H1 (cell line): ENCODE results near the gene TRPT1. TPM values are rescaled to one million over a fixed set of nuclear protein-coding genes. Genes with fewer than 3 reads are reported as not detected.

Source experiments
- CTCF ChIA-PET: fragments of 300-600 bp; sonication (Branson Sonifier 250); formaldehyde crosslinking; loops from one replicate; lab custom pipeline; 2021; ENCODE audit not compliant: partially characterized antibody; lab: Charles Lee
- POLR2A ChIA-PET: fragments of 300-600 bp; sonication (Branson Sonifier 250); formaldehyde crosslinking; loops from one replicate; lab custom pipeline; 2021; ENCODE audit warnings: inconsistent platforms; ENCODE audit not compliant: partially characterized antibody; lab: Charles Lee
- DNase-seq, 2 experiments: peaks; one replicate each; pipeline versions ENCODE4 v3.0.0 to v3.0.0-alpha.2; 2010 to 2022; ENCODE audit warnings: low spot score in 2 of 2, low read depth in 1 of 2, mixed read lengths in 1 of 2
- FAIRE-seq: peaks from 2 replicates; lab custom pipeline; 2011; peaks lifted over from hg19 to GRCh38; lab: Jason Lieb, UNC
- H2AFZ ChIP-seq: 2 replicates; pipeline ENCODE4 v1.8.1; 2012; ENCODE audit warnings: low read length, inconsistent platforms
- H2AK5ac ChIP-seq: 2 replicates; pipeline ENCODE4 v1.6.1; 2013; ENCODE audit warnings: low read depth, low read length
- H2BK120ac ChIP-seq: replicated peaks from 2 replicates; pipeline ENCODE3; 2013; ENCODE audit warnings: low read depth, low read length, inconsistent platforms
- H2BK12ac ChIP-seq: 2 replicates; pipeline ENCODE4 v1.6.1; 2013; ENCODE audit warnings: low read depth, low read length
- H2BK15ac ChIP-seq: 2 replicates; pipeline ENCODE4 v1.6.1; 2013; ENCODE audit warnings: low read length
- H2BK20ac ChIP-seq: 2 replicates; pipeline ENCODE4 v1.6.1; 2013; ENCODE audit warnings: low read length
- H2BK5ac ChIP-seq: 2 replicates; pipeline ENCODE4 v1.6.1; 2013; ENCODE audit warnings: low read depth, low read length
- H3K14ac ChIP-seq: 2 replicates; pipeline ENCODE4 v1.6.1; 2013; ENCODE audit warnings: inconsistent platforms; ENCODE audit not compliant: insufficient read length
- H3K18ac ChIP-seq: 2 replicates; pipeline ENCODE4 v1.6.1; 2013; ENCODE audit warnings: low read length; ENCODE audit errors: extremely low read depth
- H3K23ac ChIP-seq: 2 replicates; pipeline ENCODE4 v1.6.1; 2013; ENCODE audit warnings: inconsistent platforms; ENCODE audit not compliant: insufficient read length
- H3K23me2 ChIP-seq: 2 replicates; pipeline ENCODE4 v1.6.1; 2013; ENCODE audit warnings: low read depth, low read length
- H3K27ac ChIP-seq: 2 replicates; pipeline ENCODE4 v1.6.1; 2011; ENCODE audit warnings: low read depth, low read length, inconsistent platforms
- H3K27me3 ChIP-seq, 4 experiments: replicated peaks in 1 of 4; 1 replicate in 1 of 4; 2 replicates in 3 of 4; pipeline versions ENCODE4 v1.6.1 to v1.8.1; 2011 to 2013; ENCODE audit warnings: low read length in 3 of 4, mild to moderate bottlenecking in 3 of 4, inconsistent platforms in 2 of 4, mixed read lengths in 2 of 4, moderate library complexity in 1 of 4; ENCODE audit not compliant: control insufficient read depth in 3 of 4, insufficient read depth in 3 of 4; ENCODE audit errors: extremely low read depth in 1 of 4
- H3K36me3 ChIP-seq, 4 experiments: 2 replicates each; pipeline versions ENCODE4 v1.6.1 to v1.8.1; 2011 to 2013; ENCODE audit warnings: mild to moderate bottlenecking in 4 of 4, low read length in 3 of 4, moderate library complexity in 2 of 4, control low read depth in 1 of 4, inconsistent platforms in 1 of 4; ENCODE audit not compliant: insufficient read depth in 4 of 4, control insufficient read depth in 2 of 4
- H3K4ac ChIP-seq: replicated peaks from 2 replicates; pipeline ENCODE3; 2013; ENCODE audit warnings: low read length, low read depth, mixed read lengths, inconsistent platforms; ENCODE audit not compliant: insufficient read length
- H3K4me1 ChIP-seq, 4 experiments: replicated peaks in 1 of 4; 1 replicate in 1 of 4; 2 replicates in 3 of 4; pipeline versions ENCODE4 v1.6.1 to v1.8.1; 2011 to 2013; ENCODE audit warnings: low read length in 3 of 4, inconsistent platforms in 2 of 4, mixed read lengths in 1 of 4; ENCODE audit not compliant: insufficient read depth in 4 of 4, control insufficient read depth in 3 of 4
- H3K4me2 ChIP-seq, 2 experiments: 2 replicates each; pipeline versions ENCODE4 v1.6.1 to v1.8.1; 2011 to 2013; ENCODE audit warnings: low read depth in 2 of 2, low read length in 2 of 2, control low read depth in 1 of 2, inconsistent platforms in 1 of 2, mild to moderate bottlenecking in 1 of 2; ENCODE audit not compliant: insufficient read depth in 1 of 2
- H3K4me3 ChIP-seq, 4 experiments: fragments of 200-600, 300-600 bp in 1 of 4; sonication (generic), shearing (Covaris generic), sonication (Bioruptor Twin) in 1 of 4; 2 replicates each; pipeline versions ENCODE4 v1.5.1 to v1.8.1; 2011 to 2016; ENCODE audit warnings: low read length in 4 of 4, low read depth in 3 of 4, control low read depth in 2 of 4, inconsistent platforms in 2 of 4, mild to moderate bottlenecking in 2 of 4, mixed read lengths in 1 of 4, moderate library complexity in 1 of 4; ENCODE audit not compliant: insufficient read depth in 2 of 4; ENCODE audit errors: extremely low read depth in 1 of 4
- H3K56ac ChIP-seq: replicated peaks from 2 replicates; pipeline ENCODE3; 2013; ENCODE audit warnings: low read depth, mild to moderate bottlenecking, mixed read lengths, low read length, inconsistent platforms; ENCODE audit not compliant: insufficient read length
- H3K79me1 ChIP-seq: 2 replicates; pipeline ENCODE4 v1.6.1; 2013; ENCODE audit warnings: low read depth, low read length, control low read depth
- H3K79me2 ChIP-seq, 2 experiments: 2 replicates each; pipeline versions ENCODE4 v1.6.1 to v1.8.1; 2012 to 2013; ENCODE audit warnings: low read length in 2 of 2, mild to moderate bottlenecking in 2 of 2, inconsistent platforms in 1 of 2; ENCODE audit not compliant: insufficient read depth in 2 of 2, control insufficient read depth in 1 of 2
- H3K9ac ChIP-seq, 4 experiments: replicated peaks in 1 of 4; 1 replicate in 1 of 4; 2 replicates in 3 of 4; pipeline versions ENCODE4 v1.6.1 to v1.8.1; 2011 to 2013; ENCODE audit warnings: low read depth in 3 of 4, low read length in 3 of 4, control low read depth in 2 of 4, mild to moderate bottlenecking in 2 of 4, moderate library complexity in 2 of 4, inconsistent platforms in 1 of 4; ENCODE audit errors: extremely low read depth in 1 of 4
- H3K9me3 ChIP-seq, 2 experiments: 2 replicates each; pipeline versions ENCODE4 v1.6.1 to v1.8.1; 2012 to 2013; ENCODE audit warnings: mild to moderate bottlenecking in 2 of 2, moderate library complexity in 2 of 2, control low read depth in 1 of 2, inconsistent platforms in 1 of 2, low read depth in 1 of 2, low read length in 1 of 2, mixed read lengths in 1 of 2; ENCODE audit not compliant: insufficient read depth in 2 of 2
- H4K20me1 ChIP-seq, 2 experiments: replicated peaks in 1 of 2; 2 replicates each; pipeline versions ENCODE3 to v1.8.1; 2011 to 2013; ENCODE audit warnings: inconsistent platforms in 2 of 2, low read length in 2 of 2, mild to moderate bottlenecking in 1 of 2; ENCODE audit not compliant: insufficient read depth in 2 of 2, control insufficient read depth in 1 of 2
- H4K5ac ChIP-seq: 2 replicates; pipeline ENCODE4 v1.6.1; 2013; ENCODE audit warnings: low read length, low read depth, mixed read lengths, inconsistent platforms; ENCODE audit not compliant: insufficient read length
- H4K8ac ChIP-seq: 2 replicates; pipeline ENCODE4 v1.8.0; 2013; ENCODE audit warnings: mild to moderate bottlenecking, moderate library complexity, low read length, inconsistent platforms; ENCODE audit not compliant: insufficient read depth; ENCODE audit errors: extremely low read depth
- H4K91ac ChIP-seq: replicated peaks from 2 replicates; pipeline ENCODE3; 2013; ENCODE audit warnings: low read length, mixed read lengths, inconsistent platforms; ENCODE audit not compliant: insufficient read length
- BCL11A ChIP-seq, 2 experiments: IDR thresholded peaks; one replicate each; pipeline ENCODE4 v1.6.1; 2011; ENCODE audit warnings: low read depth in 2 of 2, low read length in 2 of 2, mild to moderate bottlenecking in 2 of 2
- GABPA ChIP-seq: IDR thresholded peaks from 2 replicates; pipeline ENCODE4 v1.6.1; 2011; ENCODE audit warnings: mild to moderate bottlenecking, low read length, moderate library complexity, borderline replicate concordance; ENCODE audit not compliant: insufficient read depth
- HDAC6 ChIP-seq: IDR thresholded peaks from one replicate; pipeline ENCODE4 v1.7.1; 2012; ENCODE audit warnings: low read depth, mild to moderate bottlenecking, inconsistent platforms, low read length, moderate library complexity
- POU5F1 ChIP-seq: IDR thresholded peaks from 2 replicates; pipeline ENCODE4 v1.6.1; 2011; ENCODE audit warnings: low read depth, mild to moderate bottlenecking, low read length, moderate library complexity
- SP2 ChIP-seq: IDR thresholded peaks from 2 replicates; pipeline ENCODE4 v1.6.1; 2012; ENCODE audit warnings: mild to moderate bottlenecking, low read length, inconsistent platforms
- WGBS, 2 experiments: shearing (Covaris generic) in 1 of 2; methylation state at CpG; one replicate each; pipeline versions ENCODE4 v1.1.6 to v1.1.7; 2013 to 2015; ENCODE audit warnings: low lambda C conversion rate in 2 of 2, mixed read lengths in 2 of 2, inconsistent platforms in 1 of 2, low coverage in 1 of 2, missing lambda C conversion rate in 1 of 2; ENCODE audit not compliant: insufficient replicate concordance in 2 of 2, insufficient coverage in 1 of 2, insufficient read length in 1 of 2; ENCODE audit errors: extremely low coverage in 1 of 2, missing lambda C conversion rate in 1 of 2; 5-methylcytosine and 5-hydroxymethylcytosine counted together
- polyA plus RNA-seq, 7 experiments: library from polyadenylated mRNA; depleted of rRNA in 3 of 7; stranded (reverse) in 5 of 7; unstranded in 2 of 7; fragments of >200 nt in 5 of 7; fragments of 200-250 nt in 2 of 7; gene quantifications; 1 replicate in 5 of 7; 2 replicates in 1 of 7; 4 replicates in 1 of 7; pipeline versions ENCODE4 v1.2.1 to v1.2.3, GENCODE V29; 2011 to 2013; ENCODE audit warnings: missing spikeins in 2 of 7, mixed read lengths in 2 of 7
- total RNA-seq: library from RNA; stranded (reverse); fragmentation: NEBNext Ultra II Directional; extraction: Animal tissue kit (Norgen Biotek cat#: 25700); gene quantifications from 2 replicates; pipeline ENCODE4 v1.2.1, GENCODE V29; 2021
- TF ChIP-seq, protein P1 (sequence below): IDR thresholded peaks from 2 replicates; pipeline ENCODE4 v1.6.1; 2012; ENCODE audit warnings: low read length, inconsistent platforms

Gene TRPT1
- total and polyA plus RNA-seq, 2 of the 8 experiments (the other 6 are each of a cell fraction or from before 2014, with no cell fraction given): 34.5 to 74.6 TPM

DNA sequence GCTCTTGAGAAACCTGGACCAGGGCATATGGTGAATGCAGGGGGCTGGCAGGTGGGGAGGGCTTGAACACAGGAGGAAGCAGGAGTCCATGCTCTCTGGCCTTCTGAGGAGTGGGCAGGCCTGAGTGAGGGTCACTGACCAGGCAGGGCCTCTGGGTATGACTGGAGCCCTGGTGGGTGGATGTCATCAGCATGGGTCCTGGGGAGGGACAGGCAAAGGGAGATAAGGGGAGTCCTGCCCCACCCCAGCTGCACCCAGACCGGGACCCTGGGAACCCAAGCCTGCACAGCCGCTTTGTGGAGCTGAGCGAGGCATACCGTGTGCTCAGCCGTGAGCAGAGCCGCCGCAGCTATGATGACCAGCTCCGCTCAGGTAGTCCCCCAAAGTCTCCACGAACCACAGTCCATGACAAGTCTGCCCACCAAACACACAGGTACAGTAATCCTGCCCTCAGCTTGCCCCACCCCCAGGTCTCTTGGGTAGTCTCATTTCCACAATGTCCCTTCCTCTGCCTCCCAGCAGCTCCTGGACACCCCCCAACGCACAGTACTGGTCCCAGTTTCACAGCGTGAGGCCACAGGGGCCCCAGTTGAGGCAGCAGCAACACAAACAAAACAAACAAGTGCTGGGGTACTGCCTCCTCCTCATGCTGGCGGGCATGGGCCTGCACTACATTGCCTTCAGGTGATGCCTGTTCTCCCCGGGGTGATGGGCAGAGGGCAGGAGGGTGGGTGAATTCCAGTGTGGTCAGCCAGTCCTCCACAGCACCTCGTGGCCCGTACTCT, 6.4 kb upstream of the TRPT1 start:
- Histone ChIP-seq H2BK12ac (no peak overlapping the region), H3K56ac (no peak overlapping the region), H4K20me1 (peaks cover 0 to 6% of the 10 kb centered on the region in 2 experiments), H2AK5ac (peak overlapping the region; percentile 65; the same call in 1 of the 2 replicates), H3K27me3 (peaks cover 0 to 12% (median 6%) of the 10 kb centered on the region in 4 experiments; a peak in 4 of 7 replicates), H4K8ac (no peak overlapping the region), H3K4ac (peak overlapping the region; percentile 3), H3K27ac (no peak overlapping the region), H3K36me3 (no peaks in the 10 kb centered on the region), H3K23me2 (peaks cover 15% of the 10 kb centered on the region), H2BK20ac (no peak overlapping the region), H3K9ac (no peak overlapping the region), H3K23ac (no peak overlapping the region), H3K4me1 (peaks cover 0 to 22% (median 7%) of the 10 kb centered on the region in 4 experiments; a peak in 6 of 7 replicates), H2BK5ac (no peak overlapping the region), H3K79me1 (no peaks in the 10 kb centered on the region; the same call in 1 of the 2 replicates), H3K79me2 (no peaks in the 10 kb centered on the region), H3K4me2 (no peak overlapping the region; a peak in 1 of 4 replicates), H2BK15ac (0 out of 2 replicates have a peak overlapping the region, but pooled peaks have one; percentile 72), H3K9me3 (no peaks in the 10 kb centered on the region), H3K4me3 (no peak overlapping the region), H4K91ac (no peak overlapping the region), H3K18ac (no peak overlapping the region), H4K5ac (no peak overlapping the region), H3K14ac (no peak overlapping the region), H2AFZ (no peak overlapping the region), H2BK120ac (no peak overlapping the region)
- no peak for TF ChIP-seq HDAC6
- TF ChIP-seq SP2: no peak
- TF ChIP-seq POU5F1: no peak
- TF ChIP-seq BCL11A (IDR thresholded peaks at IDR 0.05; ENCODE audit: low read depth in 2 of 2, low read length in 2 of 2): no peak
- no peak for TF ChIP-seq GABPA
- TF ChIP-seq, protein P1, sequence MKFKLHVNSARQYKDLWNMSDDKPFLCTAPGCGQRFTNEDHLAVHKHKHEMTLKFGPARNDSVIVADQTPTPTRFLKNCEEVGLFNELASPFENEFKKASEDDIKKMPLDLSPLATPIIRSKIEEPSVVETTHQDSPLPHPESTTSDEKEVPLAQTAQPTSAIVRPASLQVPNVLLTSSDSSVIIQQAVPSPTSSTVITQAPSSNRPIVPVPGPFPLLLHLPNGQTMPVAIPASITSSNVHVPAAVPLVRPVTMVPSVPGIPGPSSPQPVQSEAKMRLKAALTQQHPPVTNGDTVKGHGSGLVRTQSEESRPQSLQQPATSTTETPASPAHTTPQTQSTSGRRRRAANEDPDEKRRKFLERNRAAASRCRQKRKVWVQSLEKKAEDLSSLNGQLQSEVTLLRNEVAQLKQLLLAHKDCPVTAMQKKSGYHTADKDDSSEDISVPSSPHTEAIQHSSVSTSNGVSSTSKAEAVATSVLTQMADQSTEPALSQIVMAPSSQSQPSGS: no peak
- FAIRE-seq (no peak), DNase-seq (no peak)
- ChIA-PET CTCF (interaction anchor here (0.6 to 8.6 kb wide), 11 partner anchors 9 to 1023 kb away, joined by 3 to 51 read pairs (median 4); partner anchors contain the start of genes BAD, FERMT3, PLCB3 and PPP1R14B), POLR2A (interaction anchor here (0.8 to 11.9 kb wide), 12 partner anchors 14 to 1376 kb away, joined by 3 to 190 read pairs (median 4); partner anchors contain the start of genes FERMT3, FKBP2, PLCB3 and PPP1R14B)
- WGBS, 2 experiments: 98% methylated on average over 15 of the region's 15 CpGs; no CpG with 5 or more reads in 1 of the 2 experiments
